Measurements from ENCODE around the gene NAA16.

NAA16 gene

GRCh38 chr13:41304551-41304950, 6.5 kb upstream of the NAA16 start:
- FAIRE-seq = no peak
- DNase-seq (ENCODE audit: low spot score) = no peak

DNA sequence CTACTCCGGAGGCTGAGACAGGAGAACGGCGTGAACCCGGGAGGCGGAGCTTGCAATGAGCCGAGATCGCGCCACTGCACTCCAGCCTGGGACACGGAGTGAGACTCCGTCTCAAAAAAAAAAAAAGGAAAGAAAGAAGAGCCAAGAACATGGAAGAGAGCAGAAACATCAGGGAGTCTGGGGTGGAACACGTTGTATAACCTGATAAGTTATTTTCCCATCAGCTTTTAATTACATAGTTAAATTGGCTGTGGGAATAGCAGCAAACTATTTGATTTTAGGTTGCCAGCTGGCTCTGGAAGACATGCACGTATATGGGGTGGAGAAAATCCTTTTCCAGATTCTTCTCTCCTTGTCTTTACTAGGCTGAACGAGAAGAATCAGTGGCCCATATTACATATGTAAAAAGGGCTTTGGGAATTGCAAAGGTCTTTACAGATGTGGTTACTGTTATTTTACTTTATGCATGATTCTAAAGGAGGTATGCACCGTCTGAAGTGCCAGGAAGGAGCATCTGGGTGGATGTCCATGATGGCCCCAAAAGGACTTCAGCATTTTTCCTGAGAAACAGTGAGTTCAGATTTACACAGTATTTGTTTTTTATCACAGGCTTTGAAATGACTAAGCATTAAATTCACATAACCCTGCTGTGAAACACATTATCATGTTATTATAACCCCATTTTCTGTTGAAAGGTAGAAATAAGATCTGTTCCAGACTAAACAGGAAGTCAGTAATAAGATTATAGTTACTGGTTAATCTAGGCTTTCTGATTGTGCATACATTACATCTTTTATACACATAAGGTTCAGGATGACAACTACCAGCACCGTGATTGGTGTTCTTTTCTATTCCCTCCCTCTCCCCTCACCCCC, 4.6 kb upstream of the NAA16 start:
- no peak for FAIRE-seq
- DNase-seq (ENCODE audit: low spot score) = no peak

GRCh38 chr13:41307884-41308640, 3.0 kb upstream of the NAA16 start:
- DNase-seq (ENCODE audit: low spot score) (no peak), FAIRE-seq (no peak)

DNA sequence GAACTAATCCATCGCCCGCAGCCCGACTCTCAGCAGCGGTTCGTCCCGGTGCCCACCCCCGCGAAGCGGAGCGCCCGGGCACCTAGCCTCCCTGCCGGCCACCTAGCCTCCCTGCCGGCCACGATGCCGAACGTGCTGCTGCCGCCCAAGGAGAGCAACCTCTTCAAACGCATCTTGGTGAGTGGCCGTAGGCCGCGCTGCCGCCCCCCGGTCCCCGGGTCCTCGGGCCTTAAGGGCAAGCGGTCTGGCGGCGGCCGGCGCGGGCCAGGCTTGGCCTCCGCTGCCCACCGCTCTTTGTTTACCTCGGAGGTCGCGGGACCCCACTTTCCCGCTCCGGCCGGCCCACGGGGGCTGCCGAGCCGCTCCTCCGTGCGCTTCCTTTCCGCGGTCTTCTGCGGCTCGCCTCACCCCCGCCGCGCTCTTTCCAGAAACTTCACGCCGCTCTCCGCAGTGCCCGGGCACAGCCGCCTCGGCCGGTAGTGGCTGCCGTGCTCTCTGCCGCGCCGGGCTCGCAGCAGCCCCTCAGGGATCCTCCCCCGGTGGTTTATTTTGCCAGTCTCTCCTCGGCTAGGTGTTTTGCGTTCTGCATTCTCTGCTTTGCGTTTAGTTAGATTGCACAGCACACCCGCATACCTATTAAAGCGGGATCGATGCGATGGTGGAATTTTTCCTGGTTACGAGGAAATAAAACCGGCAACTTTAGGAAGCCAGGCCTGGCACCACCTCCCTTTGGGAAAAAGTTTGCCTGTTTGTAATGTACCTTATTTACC, 524 bp downstream of the NAA16 start:
- DNase-seq (ENCODE audit: low spot score) (no peak), FAIRE-seq (no peak)

DNA sequence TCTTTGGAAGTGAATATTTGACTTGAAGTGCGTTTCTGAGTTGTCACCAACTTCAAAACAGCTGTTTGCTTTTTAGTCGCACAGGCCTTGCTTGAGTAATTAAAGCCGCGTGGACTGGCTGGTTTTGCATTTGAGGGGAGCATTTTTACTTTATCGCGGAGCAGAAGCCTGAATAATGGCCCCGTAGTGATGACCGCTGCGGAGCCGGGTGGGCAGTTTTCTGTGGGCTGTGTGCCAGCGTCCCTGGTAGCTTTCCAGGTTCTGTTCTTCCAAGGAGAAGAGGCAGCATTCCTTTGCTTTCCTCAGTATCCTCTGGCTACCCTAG, 1.1 kb downstream of the NAA16 start:
- no peak for FAIRE-seq
- peak; percentile 10 for DNase-seq (ENCODE audit: low spot score)

DNA sequence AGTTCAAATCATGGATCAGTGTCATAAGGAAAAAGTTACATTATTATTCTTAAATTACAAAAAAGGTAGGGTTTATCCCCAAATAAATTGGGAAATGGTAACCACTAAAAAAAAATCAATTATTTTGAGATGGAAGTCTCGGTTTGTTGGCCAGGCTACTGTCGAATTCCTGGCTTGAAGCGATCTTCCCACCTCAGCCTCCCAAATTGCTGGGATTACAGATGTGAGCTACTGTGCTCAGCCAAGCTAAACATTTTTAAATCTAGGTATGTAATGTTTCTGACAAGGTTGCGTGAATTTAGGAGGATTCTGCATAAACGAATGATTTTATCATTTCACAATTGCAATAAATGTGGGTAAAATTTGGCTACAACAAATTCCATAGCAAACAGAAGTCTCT, 2.0 kb downstream of the NAA16 start:
- no peak for DNase-seq (ENCODE audit: low spot score)
- no peak for FAIRE-seq

DNA sequence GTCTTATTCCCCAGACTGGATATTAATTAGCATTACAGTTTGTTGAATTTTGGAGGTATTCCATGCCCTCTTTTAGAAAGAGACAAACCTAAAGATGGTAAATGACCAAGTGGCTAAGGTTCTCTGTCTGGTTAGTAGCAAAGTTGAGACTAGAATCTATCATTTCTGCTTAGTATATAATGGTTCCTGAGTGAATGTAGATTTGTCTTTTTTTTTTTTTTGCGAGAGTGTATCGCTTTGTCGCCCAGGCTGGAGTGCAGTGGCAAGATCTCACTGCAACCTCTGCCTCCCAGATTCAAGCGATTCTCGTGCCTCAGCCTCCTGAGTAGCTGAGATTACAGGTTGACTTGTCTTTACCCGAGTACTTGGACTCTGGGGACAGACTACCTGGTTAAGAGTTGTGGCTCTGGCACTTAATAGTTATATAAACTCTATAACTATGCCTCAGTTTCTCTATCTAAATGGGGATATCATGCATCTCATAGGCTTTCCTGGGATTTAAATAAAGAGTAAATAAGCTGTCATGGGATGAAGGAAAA, 2.7 kb downstream of the NAA16 start:
- DNase-seq (ENCODE audit: low spot score) = no peak
- FAIRE-seq = no peak

GRCh38 chr13:41315443-41316047, 4.5 kb downstream of the NAA16 start:
- no peak for DNase-seq (ENCODE audit: low spot score)
- no peak for FAIRE-seq

DNA sequence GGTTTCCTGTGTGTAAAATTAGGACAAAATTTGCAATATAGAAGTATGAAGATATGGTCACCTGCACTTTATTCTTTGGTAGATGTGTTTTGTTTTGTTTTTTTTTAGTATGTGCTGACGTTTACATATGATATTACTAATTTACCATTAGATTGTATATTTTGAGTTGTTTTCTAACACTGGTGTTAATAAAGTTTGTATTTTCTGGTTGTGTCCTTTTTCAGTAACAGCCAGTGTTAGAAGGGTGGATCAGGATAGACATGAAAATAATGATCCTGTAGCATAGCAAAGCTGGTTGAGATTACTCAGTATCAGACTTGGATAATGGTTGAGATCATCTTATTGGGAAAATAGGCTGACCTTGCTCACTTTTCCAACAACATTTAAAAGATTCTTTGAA, 6.2 kb downstream of the NAA16 start:
- FAIRE-seq = no peak
- DNase-seq (ENCODE audit: low spot score) = no peak

DNA sequence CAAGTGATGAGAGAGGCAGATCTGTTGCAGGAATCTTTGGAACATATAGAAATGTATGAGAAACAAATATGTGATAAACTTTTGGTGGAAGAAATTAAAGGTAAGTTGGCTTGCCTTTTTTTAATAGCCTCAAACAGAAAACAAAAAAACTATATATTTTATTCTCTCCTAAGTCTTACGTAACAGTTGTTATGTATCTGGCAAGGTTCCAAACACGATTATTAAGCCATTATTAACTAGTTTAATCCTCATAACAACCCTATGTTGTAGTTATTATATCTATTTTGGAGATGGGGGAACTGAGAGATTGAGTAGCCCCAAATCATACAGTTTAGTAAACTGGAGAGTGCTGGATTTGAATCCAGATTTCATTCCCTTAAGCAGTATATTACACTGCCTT, 14.7 kb downstream of the NAA16 start:
- FAIRE-seq = no peak
- DNase-seq (ENCODE audit: low spot score) = no peak

GRCh38 chr13:41326661-41327060, 15.6 kb downstream of the NAA16 start:
- FAIRE-seq = no peak

DNA sequence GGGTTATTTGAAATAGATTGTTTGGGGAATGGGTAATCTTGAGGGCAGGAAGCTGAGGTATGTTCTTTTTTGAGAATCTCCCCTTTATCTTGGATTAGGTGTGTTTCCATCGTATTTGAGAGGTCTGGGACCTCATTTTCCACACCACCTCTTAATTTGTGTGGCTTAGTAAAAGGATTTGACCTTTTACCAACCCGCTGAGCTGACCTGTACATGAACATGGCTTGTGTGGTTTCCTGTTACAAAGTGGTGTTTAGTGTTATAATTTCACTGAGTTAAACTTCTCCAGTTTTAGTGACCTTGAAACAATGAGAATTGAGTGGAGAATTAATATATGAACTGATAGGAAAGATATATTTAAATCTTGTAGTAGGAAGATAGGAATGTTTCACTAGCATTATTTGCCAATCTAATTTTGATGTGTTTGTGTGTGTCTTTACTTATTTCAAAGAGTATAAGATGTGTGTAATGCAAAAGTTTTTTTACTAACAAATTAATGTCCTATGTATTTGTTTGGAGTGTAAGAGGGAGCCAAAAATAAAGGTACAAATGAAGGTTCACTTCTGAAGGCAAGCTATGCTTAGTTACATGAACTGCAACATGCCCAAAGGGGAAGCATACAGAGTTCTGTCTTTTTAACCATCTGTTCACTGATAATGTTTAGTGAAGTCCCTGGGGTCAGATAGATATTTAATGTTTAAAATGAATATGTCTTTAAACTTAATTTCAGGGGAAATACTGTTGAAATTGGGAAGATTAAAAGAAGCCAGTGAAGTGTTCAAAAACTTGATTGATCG, 17.1 kb downstream of the NAA16 start:
- DNase-seq (ENCODE audit: low spot score) (no peak), FAIRE-seq (no peak)

More at GRCh38 chr13:41326661-41327060, 15.6 kb downstream of the NAA16 start:
- no peak for DNase-seq (ENCODE audit: low spot score)

DNA sequence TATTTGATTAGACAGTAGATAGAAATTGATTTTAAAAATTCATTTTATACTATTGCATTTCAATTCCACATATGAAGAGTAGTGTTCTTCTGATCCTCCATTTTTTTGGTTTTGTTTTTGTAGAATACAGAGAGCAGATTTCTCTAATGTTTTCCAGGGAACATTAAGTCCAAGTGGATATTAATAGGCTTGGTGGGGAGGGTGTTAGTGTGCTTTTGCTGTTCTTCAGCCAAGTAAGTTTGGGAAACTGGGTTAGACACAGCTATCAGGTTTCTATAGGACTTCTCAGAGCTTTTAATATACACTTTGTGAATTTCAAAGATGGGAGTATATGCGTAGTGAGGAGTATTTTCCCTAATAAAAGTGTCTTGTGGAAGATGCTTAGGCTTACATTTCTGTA, 21.8 kb downstream of the NAA16 start:
- DNase-seq (ENCODE audit: low spot score) = no peak
- FAIRE-seq = no peak

GRCh38 chr13:41334810-41335209, 23.7 kb downstream of the NAA16 start:
- no peak for FAIRE-seq
- DNase-seq (ENCODE audit: low spot score) = no peak

DNA sequence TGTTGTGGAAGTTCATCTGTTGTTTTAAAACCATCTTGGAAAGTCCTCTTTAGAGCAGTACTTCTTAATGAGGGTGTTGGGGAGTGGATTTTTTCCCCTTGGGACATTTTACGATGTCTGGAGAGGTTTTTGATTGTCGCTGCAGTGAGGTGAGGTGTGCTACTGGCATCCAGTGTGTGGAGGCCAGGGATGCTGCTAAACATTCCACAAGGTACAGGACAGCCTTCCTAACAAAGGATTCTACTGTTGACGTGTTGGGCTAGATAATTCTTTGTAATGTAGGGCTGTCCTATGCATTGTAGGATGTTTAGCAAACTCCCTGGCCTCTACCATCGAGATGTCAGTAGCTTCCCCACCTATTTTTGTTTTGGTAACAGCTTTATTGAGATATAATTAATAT, 33.3 kb downstream of the NAA16 start:
- DNase-seq (ENCODE audit: low spot score) (no peak), FAIRE-seq (no peak)

GRCh38 chr13:41345165-41345913, 34.3 kb downstream of the NAA16 start:
- DNase-seq (ENCODE audit: low spot score) = no peak
- no peak for FAIRE-seq

DNA sequence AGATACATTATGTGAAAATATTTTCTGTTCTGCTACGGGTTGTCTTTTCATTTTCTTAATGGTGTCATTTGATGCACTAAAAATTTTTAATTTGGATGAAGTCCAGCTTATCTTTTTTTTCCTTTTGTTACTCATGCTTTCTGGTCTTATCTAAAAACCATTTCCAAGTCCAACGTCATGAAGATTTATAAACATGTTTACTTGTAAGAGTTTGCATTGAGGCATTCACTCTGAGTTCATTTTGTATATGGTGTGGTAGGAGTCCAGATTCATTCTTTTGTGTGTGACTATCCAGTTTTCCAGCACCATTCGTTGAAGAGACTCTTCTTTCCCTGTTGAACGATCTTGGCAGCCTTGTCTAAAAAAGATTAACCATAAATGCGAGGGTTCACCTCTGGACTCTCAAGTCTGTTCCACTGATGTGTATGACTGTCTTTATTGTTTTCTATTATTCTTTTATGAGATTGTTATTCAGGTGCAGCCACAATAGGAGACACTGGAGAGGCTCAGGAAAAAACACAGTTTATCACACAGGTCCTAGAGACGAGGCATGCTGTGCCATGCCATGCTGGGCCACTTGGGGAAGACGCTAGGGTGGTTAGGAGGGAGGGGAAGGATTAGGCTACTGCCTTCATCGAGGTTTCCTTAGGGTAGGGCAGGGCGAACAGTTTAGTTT, 35.0 kb downstream of the NAA16 start:
- no peak for DNase-seq (ENCODE audit: low spot score)
- no peak for FAIRE-seq

DNA sequence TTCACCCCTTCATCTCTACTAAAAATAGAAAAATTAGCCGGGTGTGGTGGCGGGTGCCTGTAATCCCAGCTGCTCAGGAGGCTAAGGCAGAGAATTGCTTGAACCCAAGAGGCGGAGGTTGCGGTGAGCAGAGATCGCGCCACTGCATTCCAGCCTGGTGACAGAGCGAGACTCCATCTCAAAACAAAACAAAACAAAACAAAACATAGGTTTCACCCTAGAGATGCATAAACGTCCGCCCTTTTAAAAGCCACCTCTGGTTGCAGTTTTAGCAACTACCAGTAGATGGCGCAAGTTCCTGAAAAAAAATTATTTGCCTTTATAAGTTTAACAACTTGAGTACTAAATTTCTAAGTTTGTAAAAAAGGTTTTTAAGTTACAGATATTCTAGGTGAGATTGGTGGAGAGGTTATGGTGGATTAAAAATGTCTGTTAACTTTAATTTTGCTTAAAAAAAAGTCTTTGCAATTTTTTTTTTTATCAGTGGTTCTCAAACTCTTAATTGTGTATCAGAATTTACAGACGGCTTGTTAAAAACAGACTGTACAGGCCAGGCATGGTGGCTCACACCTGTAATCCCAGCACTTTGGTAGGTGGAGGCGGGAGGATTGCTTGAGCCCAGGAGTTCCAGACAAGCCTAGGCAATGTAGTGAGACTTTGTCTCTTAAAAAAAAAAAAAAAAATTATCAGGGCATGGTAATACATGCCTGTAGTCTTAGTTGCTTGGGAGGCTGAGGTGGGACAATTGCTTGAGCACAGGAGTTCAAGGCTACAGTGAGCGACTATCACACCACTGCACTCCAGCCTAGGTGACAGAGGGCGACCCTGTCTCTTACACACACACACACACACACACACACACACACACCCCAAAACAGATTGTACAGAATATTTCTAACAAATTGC, 42.1 kb downstream of the NAA16 start:
- FAIRE-seq (peak; percentile 55), DNase-seq (ENCODE audit: low spot score) (peak; percentile 23)

Measured in RCC 7860 (cell line).